CD4-positive, alpha-beta T cell treated with Interleukin-6 at 100 ng/mL for 8 hours (primary cell): ENCODE measurements around the gene TP53TG3B.
"Not testable (repeated sequence)": the region's sequence is repeated elsewhere in the genome, so short reads cannot be mapped to it uniquely, and the experiment has no call there.

Experiments used
- DNase-seq: peaks from one replicate; pipeline ENCODE4 v3.0.0-alpha.2; 2020; ENCODE audit warnings: mixed read lengths, low spot score

TP53TG3B gene

DNA sequence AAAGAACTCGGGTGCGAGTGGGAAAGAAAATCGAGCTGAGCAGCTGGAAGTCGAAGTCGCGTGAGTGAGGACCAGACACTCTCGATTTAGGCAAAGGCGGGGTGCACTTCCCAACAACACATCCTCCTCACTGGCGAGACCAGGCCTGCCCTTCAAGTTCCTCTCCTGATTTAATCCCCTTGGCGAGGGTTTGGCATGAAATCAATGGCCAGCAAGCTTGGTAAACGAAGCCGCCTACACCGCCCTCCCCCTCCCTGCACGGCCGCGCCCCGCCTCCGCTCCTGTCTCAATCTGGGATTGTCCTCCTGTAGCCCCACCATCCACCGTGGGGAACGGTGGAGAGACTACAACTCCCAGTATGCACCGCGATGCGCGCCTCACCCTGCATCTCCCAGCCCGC, at the start of gene TP53TG3B:
TSS of gene TP53TG3B (plus strand) at position 301 of the 400 bp plus-strand sequence. CDS start at position 369, 68 bp downstream.
- DNase-seq = not testable (repeated sequence)

- peak; percentile 61 for DNase-seq
Observed at GRCh38 chr16:33336226-33337012, 24.2 kb upstream of the TP53TG3B start.

GRCh38 chr16:33337627-33338542, 22.8 kb upstream of the TP53TG3B start:
- DNase-seq = peak; percentile 57

GRCh38 chr16:33338543-33338951, 22.1 kb upstream of the TP53TG3B start:
- DNase-seq = not testable (repeated sequence)

GRCh38 chr16:33339093-33340061, 21.3 kb upstream of the TP53TG3B start:
- peak; percentile 61 for DNase-seq
